Measurements from ENCODE around the gene MAS1.
"Not testable (repeated sequence)": the region's sequence is repeated elsewhere in the genome, so short reads cannot be mapped to it uniquely, and the experiment has no call there.

The MAS1 gene

DNA sequence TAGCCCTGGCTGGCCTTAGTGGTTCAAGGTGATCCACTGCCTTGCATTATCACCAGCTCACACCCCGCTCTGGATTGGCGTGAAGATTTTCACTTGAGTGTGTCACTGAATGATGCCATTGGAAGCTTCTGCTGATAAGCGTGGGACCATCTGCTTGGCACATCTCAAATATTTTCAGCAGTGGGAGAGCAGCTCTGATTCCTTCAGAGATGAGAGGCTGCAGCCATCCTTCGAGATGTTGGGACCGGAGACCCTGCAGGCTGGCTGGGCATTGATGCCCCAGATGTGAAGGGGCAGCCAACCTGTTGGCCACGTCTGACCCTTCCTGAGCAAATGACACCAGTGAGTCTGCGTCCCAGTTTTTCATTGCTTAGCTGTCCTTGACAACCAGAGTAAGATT lies at the start of gene MAS1:
MAS1 (plus strand) TSS at position 197 of the 400 bp plus-strand sequence. CDS start 15,968 bp downstream, outside the sequence.
- no peak for DNase-seq

DNA sequence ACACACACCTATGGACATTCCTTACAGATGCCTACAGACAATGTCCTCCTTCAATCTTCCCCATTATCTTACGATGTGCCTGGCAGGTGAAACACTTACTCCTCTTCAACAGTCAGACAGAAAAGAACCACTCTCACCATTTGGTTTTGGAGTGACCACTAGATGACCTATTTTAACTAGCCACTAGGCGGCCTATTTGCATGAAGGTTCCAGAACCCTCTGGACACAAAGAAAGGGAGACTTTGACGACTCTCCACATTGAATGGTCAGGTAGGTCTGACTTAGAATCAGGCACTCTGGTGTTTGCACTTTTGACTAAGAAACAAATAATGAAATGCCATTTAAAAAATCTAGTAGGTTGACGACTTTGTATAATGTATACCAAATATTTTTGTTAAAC lies 48.8 kb upstream of the MAS1 start:
- DNase-seq, result no peak

GRCh38 chr6:159844737-159845645 lies 45.8 kb upstream of the MAS1 start:
- DNase-seq, result no peak

GRCh38 chr6:159848552-159848951 lies 42.2 kb upstream of the MAS1 start:
- not testable (repeated sequence) for DNase-seq

- DNase-seq, result not testable (repeated sequence)
Measured at GRCh38 chr6:159849851-159850250, 40.9 kb upstream of the MAS1 start.

DNA sequence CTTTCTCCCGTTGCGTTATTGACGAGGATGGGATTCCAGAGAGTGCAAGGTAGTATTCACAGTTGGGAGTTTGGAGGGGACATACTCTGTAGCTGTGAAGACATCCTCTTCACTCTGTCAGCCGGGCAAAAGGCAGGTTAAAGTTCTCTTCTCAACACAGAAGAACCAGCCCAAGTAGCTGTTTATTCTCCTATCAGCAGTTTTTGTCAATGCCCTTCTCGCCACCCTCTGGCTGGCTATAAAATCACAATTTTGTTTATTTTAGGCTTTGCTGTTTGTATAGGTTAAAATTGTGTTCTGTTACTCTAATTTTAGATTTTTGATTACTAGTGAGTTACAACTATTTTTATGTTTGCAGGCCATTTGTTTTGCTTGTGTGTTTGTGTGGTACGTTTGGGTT lies 37.9 kb upstream of the MAS1 start:
- no peak for DNase-seq

DNA sequence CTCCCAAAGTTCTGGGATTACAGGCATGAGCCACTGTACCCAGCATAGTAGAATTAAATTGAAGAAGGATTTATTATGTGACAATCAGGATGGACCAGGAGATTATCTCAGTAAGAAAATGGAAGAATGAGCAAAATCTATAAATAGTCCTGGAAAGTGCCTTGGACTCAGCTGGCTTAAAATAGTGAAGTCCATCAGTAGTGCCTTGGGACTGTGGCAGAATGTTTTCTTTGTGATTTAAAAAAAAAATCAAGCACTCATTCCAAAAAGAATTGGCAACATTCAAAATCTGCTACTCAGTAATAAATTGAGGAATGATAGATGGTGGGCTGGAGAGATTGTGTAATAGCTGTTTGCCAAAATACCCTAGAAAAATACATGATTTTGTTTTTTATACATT lies 37.0 kb upstream of the MAS1 start:
- DNase-seq, result no peak

- DNase-seq, result no peak
Measured at GRCh38 chr6:159854959-159855358, 35.8 kb upstream of the MAS1 start.

GRCh38 chr6:159858259-159858658 lies 32.5 kb upstream of the MAS1 start:
- DNase-seq, result no peak

- no peak for DNase-seq
Measured at GRCh38 chr6:159860482-159860881, 30.3 kb upstream of the MAS1 start.

GRCh38 chr6:159862103-159862502 lies 28.7 kb upstream of the MAS1 start:
- DNase-seq, result no peak

GRCh38 chr6:159863341-159863740 lies 27.4 kb upstream of the MAS1 start:
- peak; percentile 14 for DNase-seq

GRCh38 chr6:159865226-159865920 lies 25.4 kb upstream of the MAS1 start:
- DNase-seq, result no peak

DNA sequence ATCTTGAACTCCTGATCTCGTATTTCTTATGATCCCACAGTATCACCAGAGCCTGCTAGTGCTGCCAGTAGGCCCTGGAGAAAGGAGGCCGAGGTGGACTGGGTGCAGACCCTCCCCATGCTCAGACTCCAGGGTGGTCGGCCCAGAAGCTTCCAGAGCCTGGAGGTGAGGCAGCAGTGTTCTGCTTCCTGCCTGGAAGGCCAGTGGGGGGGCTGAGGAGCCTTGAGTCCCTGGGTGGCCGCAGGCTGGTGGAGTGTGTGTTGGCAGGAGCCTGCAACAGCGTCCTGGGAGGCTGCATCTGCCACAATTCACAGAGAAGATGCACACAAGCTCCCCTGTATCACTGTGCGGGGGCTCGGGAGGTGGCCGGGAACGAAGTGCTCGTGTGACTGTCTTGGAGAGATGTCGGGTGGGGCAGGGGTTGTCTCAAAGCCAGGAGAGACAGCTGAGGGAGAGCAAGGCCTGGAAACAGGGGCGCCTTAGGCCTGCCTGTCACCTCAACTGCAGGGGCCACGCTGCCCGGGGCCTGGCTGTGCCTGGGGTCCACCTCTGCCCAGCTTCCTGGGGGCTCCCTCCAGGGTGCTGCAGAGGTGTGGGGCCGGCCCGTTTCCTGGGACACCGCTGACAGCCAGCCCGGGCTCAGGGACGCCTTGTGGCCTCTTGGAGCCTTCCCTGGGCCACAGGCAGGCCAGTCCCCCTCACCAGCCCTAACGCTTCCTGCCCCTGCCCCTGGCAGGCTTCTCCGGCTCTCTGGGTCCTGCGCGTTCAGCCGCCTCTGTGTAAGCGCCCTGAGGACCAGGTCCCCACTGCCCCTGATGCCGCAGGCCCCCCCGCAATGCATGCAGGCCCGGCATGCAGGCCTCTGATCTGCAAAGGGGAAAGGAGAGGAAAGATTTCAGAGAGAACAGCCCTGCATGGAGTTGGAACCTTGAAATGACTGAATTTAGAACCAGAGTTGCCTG lies 24.2 kb upstream of the MAS1 start:
- no peak for DNase-seq

DNA sequence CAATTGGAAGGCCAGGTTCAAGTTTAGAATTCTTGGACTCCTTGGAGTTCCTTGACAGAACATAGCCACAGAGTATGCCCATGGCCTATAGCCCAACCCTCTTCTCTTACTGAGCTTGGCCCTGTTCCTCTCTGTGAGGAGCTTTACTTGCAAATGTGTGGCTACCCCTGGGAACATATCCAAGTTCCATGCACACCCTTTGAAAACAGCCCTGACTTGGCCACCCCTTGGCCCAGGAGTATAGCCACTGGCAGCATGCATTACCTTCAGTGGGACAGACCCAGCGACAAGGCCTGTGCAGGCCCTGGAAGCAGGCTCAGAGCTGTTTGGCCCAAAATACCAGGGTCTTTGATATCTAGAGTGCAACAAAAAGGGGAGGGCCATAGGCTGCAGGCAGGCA lies 19.5 kb upstream of the MAS1 start:
- no peak for DNase-seq

DNA sequence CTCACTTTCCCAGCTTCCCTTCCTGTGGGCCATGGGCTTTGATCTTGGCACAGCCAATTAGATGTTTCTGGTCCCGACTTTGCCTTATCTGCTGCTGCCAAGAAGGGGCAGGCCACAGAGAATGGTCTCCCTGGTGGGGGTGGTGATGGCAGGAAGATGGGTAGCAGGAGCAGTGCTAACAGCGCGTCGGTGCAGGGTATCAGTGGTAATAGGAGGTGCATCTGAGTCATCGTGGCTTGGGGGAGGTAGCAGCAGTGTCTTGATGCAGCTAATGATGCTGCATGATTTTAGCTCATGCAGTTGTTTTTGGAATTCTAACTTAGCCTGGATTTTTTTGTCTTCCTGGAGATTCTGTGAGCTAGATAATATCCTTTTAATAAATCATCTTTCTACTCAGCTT lies 18.9 kb upstream of the MAS1 start:
- no peak for DNase-seq

GRCh38 chr6:159874435-159874834 lies 16.4 kb upstream of the MAS1 start:
- no peak for DNase-seq

- DNase-seq, result no peak
Measured at GRCh38 chr6:159875194-159875593, 15.6 kb upstream of the MAS1 start.

GRCh38 chr6:159876242-159876641 lies 14.5 kb upstream of the MAS1 start:
- DNase-seq, result no peak

- no peak for DNase-seq
Measured at GRCh38 chr6:159877256-159877808, 13.5 kb upstream of the MAS1 start.

GRCh38 chr6:159878341-159878740 lies 12.4 kb upstream of the MAS1 start:
- DNase-seq, result no peak

DNA sequence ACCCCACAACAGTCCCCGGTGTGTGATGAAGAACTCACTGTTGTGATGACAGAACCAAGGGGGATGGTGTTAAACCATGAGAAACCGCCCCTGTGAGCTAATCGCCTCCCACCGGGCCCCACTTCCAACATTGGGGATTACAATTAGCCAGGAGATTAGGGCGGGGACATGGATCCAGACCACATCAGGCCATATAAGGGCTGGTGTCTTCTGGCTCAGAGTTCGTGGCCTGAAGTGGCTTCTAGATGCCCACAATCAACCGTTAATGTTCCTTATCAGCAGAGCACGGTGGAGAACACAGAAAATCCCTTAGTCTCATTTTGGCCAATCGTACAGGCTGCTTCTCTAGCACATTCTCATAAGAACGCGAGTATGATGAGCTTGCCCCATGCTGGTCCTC lies 10.9 kb upstream of the MAS1 start:
- no peak for DNase-seq
